T-helper 1 cell treated with Interleukin-12 subunit alpha and Interleukin-12 subunit beta and Interleukin-4 antibody, amounts not matched to agents 30 ng/mL and 1 ng/mL, for 36 hours (primary cell): ENCODE data around the gene BRD9. TPM values are rescaled to one million over a fixed set of nuclear protein-coding genes. Genes with fewer than 3 reads are reported as not detected.

Experiments used
- intact Hi-C: fragments of 100-400 bp; cut with micrococcal nuclease; formaldehyde crosslinking; loops from one replicate; pipeline ENCODE4 v1.15.1; 2024
- total RNA-seq: library from RNA; stranded (reverse); gene quantifications from 2 replicates; pipeline ENCODE4 v1.2.3, GENCODE V29; 2022

Gene BRD9
- total RNA-seq, 1 donor from 2014 or later: 62.8 TPM

GRCh38 chr5:819078-819477 lies 73.5 kb downstream of the BRD9 start:
- intact Hi-C loops: no loop called here

DNA sequence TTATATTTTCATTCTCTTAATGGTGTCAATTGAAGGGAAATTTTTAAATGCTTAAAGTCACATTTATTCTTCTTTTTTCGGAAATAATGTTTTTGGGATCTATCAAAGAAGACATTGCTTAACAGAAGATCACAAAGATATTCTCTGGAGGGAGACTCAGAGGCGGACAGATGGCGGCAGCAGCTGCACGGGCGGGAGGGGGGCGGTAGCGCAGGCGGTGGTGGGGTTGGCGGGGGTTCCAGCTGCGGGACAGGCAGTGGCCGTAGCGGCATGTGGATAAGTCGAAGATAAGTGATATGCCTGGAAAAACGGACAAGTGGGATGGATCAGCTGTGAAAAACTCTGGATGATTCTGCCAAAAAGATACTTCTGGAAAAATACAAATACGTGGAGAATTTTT lies 76.4 kb downstream of the BRD9 start:
- intact Hi-C loops: no loop called here

- intact Hi-C loops: no loop called here
These were observed 77.2 kb downstream of the BRD9 start for GRCh38 chr5:815449-815848.

Other genes with a start within 250 kb of the BRD9 start
- gene TPPP, start 199.4 kb downstream of the BRD9 start, total RNA-seq: 0.02 TPM in 1 of 2 replicates, not detected in the other
- gene ZDHHC11B, start 108.1 kb downstream of the BRD9 start, total RNA-seq: not detected in 2 replicates
- 24.1 and 26.9 TPM in 2 replicates for gene ZDHHC11, start 41.8 kb downstream of the BRD9 start, total RNA-seq
- gene TRIP13, start 83 bp upstream of the BRD9 start, total RNA-seq: 20.8 and 24.1 TPM in 2 replicates
- 3.1 and 4.3 TPM in 2 replicates for gene NKD2, start 116.0 kb upstream of the BRD9 start, total RNA-seq
- 76.7 and 76.9 TPM in 2 replicates for gene SLC12A7, start 219.3 kb upstream of the BRD9 start, total RNA-seq